GM21576 (cell line): ENCODE results near the gene GLI1.
"Not testable (repeated sequence)": the region's sequence is repeated elsewhere in the genome, so short reads cannot be mapped to it uniquely, and the experiment has no call there.

Experiments used
- ATAC-seq: cut with Tn5 transposase; IDR thresholded peaks from one replicate; pipeline ENCODE4 v1.9.1; 2021; ENCODE audit warnings: mild to moderate bottlenecking, moderate library complexity; ENCODE audit not compliant: unreplicated experiment

Gene GLI1

GRCh38 chr12:57459750-57460467 lies at the start of gene GLI1:
Gene GLI1, plus strand, starts transcription at chr12:57459785. Its CDS starts 3,907 bp downstream, at chr12:57463692.
- no peak for ATAC-seq

DNA sequence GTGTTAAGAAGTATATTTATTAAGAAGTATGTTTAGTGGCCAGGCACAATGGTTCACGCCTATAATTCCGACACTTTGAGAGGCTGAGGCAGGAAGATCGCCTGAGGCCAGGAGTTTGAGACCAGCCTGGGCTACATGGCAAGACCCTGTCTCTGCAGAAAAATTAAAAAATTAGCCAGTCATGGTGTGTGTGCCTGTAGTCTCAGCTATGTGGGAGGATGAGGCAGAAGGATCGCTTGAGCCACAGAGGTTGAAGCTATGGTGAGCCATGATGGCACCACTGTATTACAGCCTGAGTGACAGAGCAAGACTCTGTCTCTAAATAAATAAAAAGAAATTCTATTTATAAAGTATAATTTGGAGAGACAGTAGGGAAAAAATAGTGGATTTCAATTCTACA lies 49.1 kb upstream of the GLI1 start:
- no peak for ATAC-seq

GRCh38 chr12:57414160-57414559 lies 45.4 kb upstream of the GLI1 start:
- ATAC-seq: not testable (repeated sequence)

DNA sequence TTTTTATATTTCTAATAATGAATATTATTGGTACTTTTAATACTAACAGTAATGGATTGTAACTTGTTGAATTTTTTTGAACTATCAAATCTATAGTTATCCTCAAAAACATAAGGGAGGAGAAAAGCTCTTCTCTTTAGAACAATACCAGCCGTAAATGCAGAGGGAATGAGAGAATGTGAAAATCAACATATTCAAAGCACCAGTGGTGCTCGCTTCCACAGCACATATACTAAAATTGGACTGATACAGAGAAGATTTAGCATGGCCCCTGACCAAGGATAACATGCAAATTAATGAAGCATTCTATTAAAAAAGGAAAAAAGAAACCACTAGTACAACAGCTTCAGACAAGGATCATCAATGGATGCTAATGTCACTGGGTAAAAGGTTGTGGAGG lies 44.5 kb upstream of the GLI1 start:
- ATAC-seq: no peak

DNA sequence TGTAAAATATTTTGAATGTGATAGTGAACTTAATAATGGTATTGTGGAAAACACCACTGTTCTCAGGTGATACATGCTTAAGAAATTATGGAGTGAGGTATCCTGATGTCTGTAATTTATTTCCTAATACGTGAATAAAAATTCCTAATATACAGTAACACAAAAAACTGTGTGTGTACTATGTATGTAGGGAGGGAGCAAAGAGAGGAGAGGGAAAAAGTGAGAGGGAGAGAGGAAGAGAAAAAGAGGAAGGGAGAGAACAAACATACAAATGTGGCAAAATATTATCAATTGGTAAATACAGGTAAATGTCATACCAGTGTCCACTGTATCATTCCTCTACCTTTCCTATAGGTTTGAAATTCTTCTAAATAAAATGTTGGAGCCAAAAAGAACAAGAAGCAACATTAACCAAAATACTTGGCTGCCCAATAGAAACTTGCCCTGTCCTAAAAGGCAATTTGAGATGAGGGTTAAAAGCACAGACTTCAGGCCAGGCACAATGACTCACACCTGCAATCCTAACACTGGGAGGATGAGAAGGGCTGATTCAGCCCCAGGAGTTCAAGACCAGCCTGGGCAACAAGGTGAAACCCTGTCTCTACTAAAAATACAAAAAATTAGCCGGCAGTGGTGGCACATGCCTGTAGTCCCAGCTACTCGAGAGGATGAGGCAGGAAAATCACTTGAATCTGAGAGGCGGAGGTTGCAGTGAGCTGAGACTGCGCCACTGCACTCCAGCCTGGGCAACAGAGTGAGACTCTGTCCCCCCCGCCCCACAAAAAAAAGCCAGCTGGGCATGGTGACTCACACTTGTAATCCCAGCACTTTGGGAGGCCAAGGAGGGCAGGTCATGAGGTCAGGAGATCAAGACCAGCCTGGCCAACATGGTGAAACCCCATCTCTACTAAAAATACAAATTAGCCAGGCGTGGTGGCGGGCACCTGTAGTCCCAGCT lies 43.3 kb upstream of the GLI1 start:
- ATAC-seq: no peak

DNA sequence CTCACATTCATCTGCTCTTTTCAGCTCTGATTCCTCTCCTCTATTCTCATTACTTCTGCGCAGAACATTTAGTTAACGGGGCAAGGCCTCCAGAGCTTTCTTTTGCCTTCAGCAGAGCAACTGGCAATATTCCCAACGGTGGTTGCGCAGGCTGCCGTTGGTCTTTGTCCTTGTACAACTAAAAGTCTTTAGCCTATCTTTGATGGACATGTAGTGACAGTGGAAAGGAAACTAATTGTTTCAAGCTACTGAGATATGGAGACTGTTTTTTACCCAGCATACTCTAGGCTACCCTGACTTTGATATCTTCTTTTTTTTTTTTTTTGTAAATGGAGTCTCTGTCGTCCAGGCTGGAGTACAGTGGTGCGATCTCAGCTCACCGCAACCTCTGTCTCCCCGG lies 41.3 kb upstream of the GLI1 start:
- no peak for ATAC-seq

GRCh38 chr12:57419495-57419894 lies 40.1 kb upstream of the GLI1 start:
- no peak for ATAC-seq

- no peak for ATAC-seq
Measured at GRCh38 chr12:57420482-57420881, 39.1 kb upstream of the GLI1 start.

DNA sequence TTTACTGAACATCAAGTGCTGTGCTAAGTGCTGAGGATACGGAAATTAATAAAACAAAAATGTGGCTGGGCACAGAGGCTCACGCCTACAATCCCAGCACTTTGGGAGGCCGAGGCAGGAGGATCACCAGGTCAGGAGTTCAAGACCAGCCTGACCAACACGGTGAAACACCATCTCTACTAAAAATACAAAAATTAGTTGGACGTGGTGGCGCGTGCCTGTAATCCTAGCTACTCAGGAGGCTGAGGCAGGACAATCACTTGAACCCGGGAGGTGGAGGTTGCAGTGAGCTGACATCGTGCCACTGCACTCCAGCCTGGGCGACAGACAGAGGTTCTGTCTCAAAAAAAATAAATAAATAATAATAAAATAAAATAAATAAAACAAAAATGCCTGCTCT lies 32.6 kb upstream of the GLI1 start:
- ATAC-seq: not testable (repeated sequence)

DNA sequence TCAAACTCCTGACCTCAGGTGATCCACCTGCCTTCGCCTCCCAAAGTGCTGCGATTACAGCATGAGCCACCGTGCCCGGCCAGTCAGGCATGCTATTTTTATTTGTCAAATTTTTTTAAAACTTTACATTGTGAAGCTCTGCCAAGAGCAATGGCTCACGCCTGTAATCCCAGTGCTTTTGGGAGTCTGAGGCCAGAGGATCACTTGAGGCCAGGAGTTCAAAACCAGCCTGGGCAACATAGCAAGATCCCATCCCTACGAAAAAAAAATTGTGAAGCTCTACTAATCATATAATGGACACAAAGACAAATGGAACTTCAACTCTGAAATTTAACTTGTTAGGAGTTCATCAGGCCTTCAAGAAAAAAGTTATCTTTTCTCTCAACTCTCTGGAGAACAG lies 30.6 kb upstream of the GLI1 start:
- ATAC-seq: no peak

GRCh38 chr12:57429473-57430111 lies 30.0 kb upstream of the GLI1 start:
- ATAC-seq: no peak

DNA sequence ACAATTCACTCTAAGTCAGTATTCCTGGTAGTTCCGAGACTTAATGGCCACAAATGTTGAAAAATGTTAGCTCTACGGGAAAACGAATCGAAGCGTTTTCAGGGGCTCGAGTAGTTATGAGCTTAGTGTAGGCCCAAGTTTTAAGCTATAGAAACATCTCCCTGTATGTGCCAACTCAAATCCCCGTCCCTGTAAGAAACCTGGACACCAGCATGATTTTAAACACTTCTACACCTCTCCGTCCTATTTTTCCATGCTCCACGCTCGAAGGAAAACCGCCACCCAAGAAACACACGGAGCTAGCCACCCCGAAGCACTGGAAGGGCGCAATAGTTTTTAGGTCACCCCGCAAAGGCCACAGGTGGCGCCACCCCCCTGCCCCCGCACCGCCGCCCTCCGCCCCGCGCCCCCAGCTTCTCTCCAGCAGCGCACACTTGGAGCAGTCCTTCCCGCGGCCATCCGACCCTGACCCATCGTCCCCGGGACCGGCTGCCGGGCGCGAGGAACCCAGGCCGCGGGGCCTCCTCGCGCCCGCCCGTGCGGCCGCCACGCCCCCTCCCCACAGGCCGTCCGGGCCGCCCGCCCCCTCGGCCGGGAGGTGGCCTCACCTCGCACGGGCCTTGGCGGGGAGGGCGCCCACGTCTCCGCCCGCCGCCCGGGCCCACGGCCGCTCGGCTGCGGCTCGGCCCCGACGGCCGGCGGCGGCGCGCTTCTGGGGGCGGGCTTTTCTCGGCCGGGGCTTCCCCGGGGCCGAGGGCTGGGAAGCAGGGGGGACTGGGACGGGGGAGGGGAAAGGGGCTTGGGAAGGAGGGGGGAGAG lies 29.3 kb upstream of the GLI1 start:
- peak; percentile 32 for ATAC-seq

GRCh38 chr12:57430931-57431566 lies 28.5 kb upstream of the GLI1 start, which contains the start of gene R3HDM2:
Gene R3HDM2, minus strand, starts transcription at chr12:57431043. Its CDS starts 120,615 bp downstream, at chr12:57310428.
- peak; percentile 95 for ATAC-seq

DNA sequence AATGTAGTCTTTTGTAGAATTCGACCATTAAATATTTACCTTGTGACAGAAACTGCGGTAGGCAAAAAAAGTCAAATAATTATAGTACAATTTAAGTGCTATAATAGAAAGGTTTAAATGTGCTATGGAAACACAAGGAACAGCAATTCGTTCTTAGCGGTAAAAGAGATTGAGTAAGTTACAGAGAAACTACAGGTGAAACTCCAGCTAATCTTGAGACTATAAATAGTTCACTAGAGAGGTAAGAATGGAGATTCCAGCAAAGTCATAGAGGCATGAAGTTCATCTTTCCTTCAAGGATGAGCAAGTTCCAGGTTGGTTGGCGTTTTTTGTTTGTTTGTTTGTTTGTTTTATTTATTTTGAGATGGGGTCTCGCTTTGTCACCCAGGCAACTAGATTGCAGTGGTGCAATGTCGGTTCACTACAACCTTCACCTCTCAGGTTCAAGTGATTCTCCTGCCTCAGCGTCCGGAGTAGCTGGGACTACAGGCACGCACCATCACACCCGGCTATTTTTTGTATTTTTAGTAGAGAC lies 27.9 kb upstream of the GLI1 start:
- no peak for ATAC-seq

GRCh38 chr12:57433370-57433769 lies 26.2 kb upstream of the GLI1 start:
- ATAC-seq: no peak

DNA sequence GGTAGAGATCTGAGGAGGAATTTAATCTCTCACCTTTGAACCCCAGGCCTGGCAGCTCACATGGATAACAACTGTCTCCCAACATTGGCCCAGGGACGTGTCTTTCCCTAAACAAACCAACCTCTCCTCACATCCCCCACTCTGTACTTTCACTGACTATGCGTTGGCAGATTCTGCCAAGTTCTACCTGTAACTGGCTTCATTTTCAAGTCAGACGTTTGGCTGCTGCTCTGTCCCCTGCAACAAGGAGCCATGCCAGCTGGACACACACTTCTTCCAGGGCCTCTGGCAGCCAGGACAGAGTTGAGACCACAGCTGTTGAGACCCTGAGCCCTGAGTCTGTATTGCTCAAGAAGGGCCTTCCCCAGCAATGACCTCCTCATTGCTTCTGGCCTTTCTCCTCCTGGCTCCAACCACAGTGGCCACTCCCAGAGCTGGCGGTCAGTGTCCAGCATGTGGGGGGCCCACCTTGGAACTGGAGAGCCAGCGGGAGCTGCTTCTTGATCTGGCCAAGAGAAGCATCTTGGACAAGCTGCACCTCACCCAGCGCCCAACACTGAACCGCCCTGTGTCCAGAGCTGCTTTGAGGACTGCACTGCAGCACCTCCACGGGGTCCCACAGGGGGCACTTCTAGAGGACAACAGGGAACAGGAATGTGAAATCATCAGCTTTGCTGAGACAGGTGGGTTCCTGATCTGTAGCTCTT lies 24.9 kb upstream of the GLI1 start, which contains the start of gene INHBC:
Gene INHBC, plus strand, starts transcription at position 268 of the 707 bp plus-strand sequence. Its CDS starts 103 bp downstream, at position 371.
- ATAC-seq: no peak

DNA sequence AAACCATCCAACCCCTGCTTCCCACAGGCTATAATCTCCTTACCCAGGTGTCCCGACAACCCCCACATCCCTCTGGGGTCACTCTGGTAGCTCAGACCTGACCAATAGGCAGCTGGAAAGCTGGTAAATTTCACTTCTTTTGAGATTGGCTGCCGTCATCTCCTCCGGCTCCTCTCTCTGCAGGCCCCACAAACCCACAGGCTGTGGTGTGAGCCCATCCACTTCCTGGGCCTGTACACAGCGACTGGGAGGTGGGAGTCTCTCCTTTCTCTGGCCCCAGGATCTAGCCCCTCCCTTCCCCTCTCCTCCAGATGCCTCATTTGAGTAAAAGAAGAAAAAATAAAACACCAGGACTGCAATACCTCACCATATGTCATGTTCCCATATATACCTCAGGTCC lies 24.3 kb upstream of the GLI1 start:
- no peak for ATAC-seq

DNA sequence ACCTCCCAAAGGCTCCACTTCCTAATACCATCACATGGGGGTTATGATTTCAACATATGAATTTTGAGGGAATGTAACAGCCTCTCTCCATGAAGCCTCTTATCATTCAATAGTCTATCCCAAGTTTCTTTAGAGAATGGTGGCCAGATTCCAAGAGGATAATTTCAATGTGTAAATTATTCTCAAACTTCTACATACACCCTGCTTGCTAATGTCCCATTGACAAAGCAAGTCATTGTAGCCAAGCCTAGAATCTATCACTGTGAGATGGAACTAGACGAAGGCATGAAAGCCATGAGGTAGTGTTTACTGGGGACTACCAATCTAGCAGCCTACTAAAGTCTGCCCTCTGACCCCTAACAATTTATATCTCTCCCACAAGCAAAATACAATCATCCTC lies 21.2 kb upstream of the GLI1 start:
- ATAC-seq: no peak

- no peak for ATAC-seq
Measured at GRCh38 chr12:57439762-57440266, 19.8 kb upstream of the GLI1 start.
